ENCODE measurements around the gene KNL1.

- TF ChIP-seq CTCF (IDR thresholded peaks at IDR 0.05) (peak in 1 of 6 experiments; percentile 5), POLR2A (IDR thresholded peaks at IDR 0.05) (peak in 1 of 2 donors; percentile 18)
These were observed at the start of gene KNL1 for GRCh38 chr15:40593588-40594428.
